Endothelial cell of umbilical vein (primary cell): ENCODE data around the gene KCNQ1OT1. TPM values are rescaled to one million over a fixed set of nuclear protein-coding genes. Genes with fewer than 3 reads are reported as not detected.

Experiments used
- BruUV-seq: library from RNA; stranded (reverse); fragments of 400-500 nt; replicated peaks from 2 replicates; lab custom pipeline; 2021; lab: Mats Ljungman, UMichigan
- CTCF ChIA-PET: fragments of 300-600, 350-600 bp; sonication (Branson Sonifier 250); formaldehyde crosslinking; loops from one replicate; lab custom pipeline; 2021; ENCODE audit warnings: antibody characterized with exemption, inconsistent platforms; lab: Charles Lee
- POLR2A ChIA-PET: fragments of 300-600, 350-600 bp; sonication (Branson Sonifier 250); formaldehyde crosslinking; loops from one replicate; lab custom pipeline; 2021; ENCODE audit warnings: antibody characterized with exemption, inconsistent platforms; lab: Charles Lee
- DNase-seq: peaks from one replicate; pipeline ENCODE4 v3.0.0-alpha.2; 2011; ENCODE audit warnings: low read depth, low spot score
- FAIRE-seq: peaks from 2 replicates; lab custom pipeline; 2011; peaks lifted over from hg19 to GRCh38; lab: Jason Lieb, UNC
- H2AFZ ChIP-seq: 2 replicates; pipeline ENCODE4 v1.6.0; 2012; ENCODE audit warnings: low read depth, low read length, control low read depth, inconsistent platforms
- H3K27ac ChIP-seq: 2 replicates; pipeline ENCODE4 v1.5.1; 2011; ENCODE audit warnings: low read depth, mild to moderate bottlenecking, control low read depth, low read length, moderate library complexity; ENCODE audit not compliant: insufficient read depth
- H3K27me3 ChIP-seq, 2 experiments: 2 replicates each; pipeline versions ENCODE4 v1.6.0 to v1.6.1; 2011; ENCODE audit warnings: low read length in 2 of 2, mixed read lengths in 1 of 2; ENCODE audit not compliant: control insufficient read depth in 2 of 2, insufficient read depth in 2 of 2
- H3K36me3 ChIP-seq, 2 experiments: 2 replicates in 1 of 2; 3 replicates in 1 of 2; pipeline ENCODE4 v1.5.1; 2011; ENCODE audit warnings: low read length in 2 of 2, mild to moderate bottlenecking in 1 of 2, moderate library complexity in 1 of 2; ENCODE audit not compliant: control insufficient read depth in 2 of 2, insufficient read depth in 2 of 2; ENCODE audit errors: extremely low read depth in 1 of 2
- H3K4me1 ChIP-seq: 3 replicates; pipeline ENCODE4 v1.5.1; 2011; ENCODE audit warnings: mild to moderate bottlenecking, low read length; ENCODE audit not compliant: control insufficient read depth, insufficient read depth; ENCODE audit errors: extremely low read depth
- H3K4me2 ChIP-seq: 2 replicates; pipeline ENCODE4 v1.6.1; 2011; ENCODE audit warnings: low read length, control low read depth, mixed read lengths; ENCODE audit not compliant: insufficient read depth
- H3K4me3 ChIP-seq, 3 experiments: fragments of 200-600 bp in 1 of 3; sonication (generic), shearing (Covaris generic) in 1 of 3; replicated peaks in 1 of 3; 2 replicates each; pipeline ENCODE4 v1.5.1; 2011 to 2016; ENCODE audit warnings: control low read depth in 3 of 3, low read length in 3 of 3, mild to moderate bottlenecking in 2 of 3, inconsistent platforms in 1 of 3, low read depth in 1 of 3, moderate library complexity in 1 of 3; ENCODE audit not compliant: insufficient read depth in 1 of 3
- H3K79me2 ChIP-seq: 2 replicates; pipeline ENCODE4 v1.6.0; 2012; ENCODE audit warnings: low read length, inconsistent platforms; ENCODE audit not compliant: control insufficient read depth, insufficient read depth
- H3K9ac ChIP-seq: replicated peaks from 2 replicates; pipeline ENCODE3; 2011; ENCODE audit warnings: low read length, control low read depth; ENCODE audit not compliant: insufficient read depth; ENCODE audit errors: extremely low read depth
- H3K9me1 ChIP-seq: replicated peaks from 3 replicates; pipeline ENCODE4 v1.6.0; 2011; ENCODE audit warnings: mild to moderate bottlenecking, low read length; ENCODE audit not compliant: control insufficient read depth, insufficient read depth; ENCODE audit errors: extremely low read depth
- H3K9me3 ChIP-seq: replicated peaks from 2 replicates; pipeline ENCODE4 v1.5.1; 2012; ENCODE audit warnings: low read length, inconsistent platforms; ENCODE audit not compliant: control insufficient read depth, insufficient read depth
- H4K20me1 ChIP-seq: replicated peaks from 2 replicates; pipeline ENCODE3; 2011; ENCODE audit warnings: mild to moderate bottlenecking, low read length; ENCODE audit not compliant: control insufficient read depth, insufficient read depth; ENCODE audit errors: extremely low read depth
- EZH2 ChIP-seq: IDR thresholded peaks from 2 replicates; pipeline ENCODE4 v1.6.1; 2012; ENCODE audit warnings: borderline replicate concordance, low read depth, mild to moderate bottlenecking, moderate library complexity, low read length, inconsistent platforms; ENCODE audit not compliant: severe bottlenecking
- GATA2 ChIP-seq: IDR thresholded peaks from 2 replicates; pipeline ENCODE4 v1.7.0; 2011; ENCODE audit warnings: low read depth, mild to moderate bottlenecking, moderate library complexity, mixed read lengths, low read length; ENCODE audit not compliant: insufficient read length, insufficient read depth
- POLR2A ChIP-seq: IDR thresholded peaks from 2 replicates; pipeline ENCODE4 v1.6.1; 2012; ENCODE audit warnings: low read depth, mild to moderate bottlenecking, control low read depth, low read length
- POLR2AphosphoS5 ChIP-seq: IDR thresholded peaks from 2 replicates; pipeline ENCODE4 v1.6.1; 2012; ENCODE audit warnings: low read depth, mild to moderate bottlenecking, control low read depth, low read length, moderate library complexity; ENCODE audit not compliant: insufficient read depth
- dilution Hi-C: fragments of 300-500 bp; cut with MboI; formaldehyde crosslinking; loops from one replicate; pipeline ENCODE4 v1.15.0; 2019; ENCODE audit warnings: low sequenced_read_pairs; ENCODE audit not compliant: extremely low pct_ligation_motif_present
- intact Hi-C: fragments of 100-400 bp; cut with micrococcal nuclease; formaldehyde crosslinking; loops from one replicate; pipeline ENCODE4 v1.10.0; 2022
- polyA plus RNA-seq, 4 experiments: library from polyadenylated mRNA; depleted of rRNA in 3 of 4; stranded (reverse) in 3 of 4; unstranded in 1 of 4; fragments of >200 nt; gene quantifications; 2 replicates each; pipeline versions ENCODE4 v1.2.1 to v1.2.3, GENCODE V29; 2011 to 2012; ENCODE audit warnings: missing spikeins in 1 of 4
- total RNA-seq: library from RNA; stranded (reverse); gene quantifications from 2 replicates; pipeline ENCODE4 v1.2.3, GENCODE V29; 2021
- TF ChIP-seq, protein P1 (sequence below), 2 donors: IDR thresholded peaks; 1 replicate in 1 of 2; 2 replicates in 1 of 2; pipeline ENCODE4 v1.5.1; 2011; ENCODE audit warnings: low read length in 2 of 2, mild to moderate bottlenecking in 2 of 2, moderate library complexity in 2 of 2, control low read depth in 1 of 2, inconsistent platforms in 1 of 2, low read depth in 1 of 2; ENCODE audit not compliant: insufficient read depth in 1 of 2; ENCODE audit errors: extremely low read depth in 1 of 2

The KCNQ1OT1 gene
- total and polyA plus RNA-seq, 2 donors (not counting 3 experiments of a cell fraction or from before 2014, with no cell fraction given), result 0.11 to 1.8 TPM

DNA sequence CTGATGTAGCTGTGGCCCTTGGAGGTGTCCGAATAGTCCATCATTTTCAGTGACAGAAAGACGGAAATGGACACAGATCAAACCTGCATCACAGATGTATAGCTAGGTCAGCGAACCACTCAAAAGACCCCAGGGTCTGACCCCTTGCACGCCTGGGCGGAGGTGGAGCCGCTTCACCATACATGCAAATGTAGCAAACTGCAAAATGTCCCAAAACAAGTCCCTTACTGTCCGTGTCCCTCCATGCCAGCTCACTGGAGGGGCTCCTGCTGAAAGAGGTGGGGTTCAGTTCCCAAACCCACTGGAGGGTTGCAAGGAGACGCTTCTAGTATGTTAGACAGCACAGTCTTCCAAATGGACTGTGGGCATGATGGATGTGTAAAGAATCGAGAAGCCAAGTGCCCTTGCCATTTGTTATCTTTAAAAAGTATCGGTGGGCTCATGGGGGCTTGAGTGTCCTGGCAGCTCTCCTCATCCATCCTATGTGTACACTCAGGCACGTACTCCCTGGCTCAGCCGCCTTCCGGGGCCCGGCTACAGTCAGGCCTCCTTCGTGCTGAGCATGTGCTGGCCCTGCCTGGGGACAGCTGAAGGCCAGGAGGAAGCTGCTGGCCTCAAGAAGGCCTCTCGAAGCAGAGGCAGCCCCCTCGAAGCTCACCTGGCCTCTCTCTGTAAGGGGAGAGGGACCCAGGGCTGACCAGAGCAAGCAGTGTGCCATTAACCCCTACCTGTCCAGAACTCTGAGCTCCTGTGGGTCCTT, 20.2 kb upstream of the KCNQ1OT1 start:
- Histone ChIP-seq H3K4me3 (no peak overlapping the region), H3K79me2 (no peaks in the 10 kb centered on the region), H3K27ac (no peak overlapping the region), H3K27me3 (peaks cover 0 to 3% of the 10 kb centered on the region in 2 experiments), H4K20me1 (no peaks in the 10 kb centered on the region), H3K9me1 (no peaks in the 10 kb centered on the region), H3K9me3 (no peaks in the 10 kb centered on the region), H3K9ac (no peak overlapping the region), H3K4me2 (no peak overlapping the region), H3K4me1 (no peaks in the 10 kb centered on the region), H3K36me3 (no peaks in the 10 kb centered on the region), H2AFZ (no peak overlapping the region)
- DNase-seq (no peak), FAIRE-seq (no peak)
- TF ChIP-seq POLR2AphosphoS5 (no peak), EZH2 (no peak), POLR2A (no peak), GATA2 (no peak)
- TF ChIP-seq, protein P1, sequence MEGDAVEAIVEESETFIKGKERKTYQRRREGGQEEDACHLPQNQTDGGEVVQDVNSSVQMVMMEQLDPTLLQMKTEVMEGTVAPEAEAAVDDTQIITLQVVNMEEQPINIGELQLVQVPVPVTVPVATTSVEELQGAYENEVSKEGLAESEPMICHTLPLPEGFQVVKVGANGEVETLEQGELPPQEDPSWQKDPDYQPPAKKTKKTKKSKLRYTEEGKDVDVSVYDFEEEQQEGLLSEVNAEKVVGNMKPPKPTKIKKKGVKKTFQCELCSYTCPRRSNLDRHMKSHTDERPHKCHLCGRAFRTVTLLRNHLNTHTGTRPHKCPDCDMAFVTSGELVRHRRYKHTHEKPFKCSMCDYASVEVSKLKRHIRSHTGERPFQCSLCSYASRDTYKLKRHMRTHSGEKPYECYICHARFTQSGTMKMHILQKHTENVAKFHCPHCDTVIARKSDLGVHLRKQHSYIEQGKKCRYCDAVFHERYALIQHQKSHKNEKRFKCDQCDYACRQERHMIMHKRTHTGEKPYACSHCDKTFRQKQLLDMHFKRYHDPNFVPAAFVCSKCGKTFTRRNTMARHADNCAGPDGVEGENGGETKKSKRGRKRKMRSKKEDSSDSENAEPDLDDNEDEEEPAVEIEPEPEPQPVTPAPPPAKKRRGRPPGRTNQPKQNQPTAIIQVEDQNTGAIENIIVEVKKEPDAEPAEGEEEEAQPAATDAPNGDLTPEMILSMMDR (IDR thresholded peaks at IDR 0.05; ENCODE audit: extremely low read depth in 1 of 2, insufficient read depth in 1 of 2, low read depth in 1 of 2, low read length in 2 of 2), result no peak
- POLR2A ChIA-PET, result no interaction called here
- intact Hi-C loops, result no loop called here
- dilution Hi-C loops, result no loop called here
- BruUV-seq, result no TSS peak
- CTCF ChIA-PET, result no interaction called here
